Skeletal muscle tissue (tissue), 4 donors: Measurements from ENCODE around the gene PSEN1. TPM values are rescaled to one million over a fixed set of nuclear protein-coding genes. Genes with fewer than 3 reads are reported as not detected.

ENCODE experiments used
- H3K27ac ChIP-seq: one replicate; pipeline ENCODE4 v1.7.0; 2013; ENCODE audit warnings: mild to moderate bottlenecking, low read depth, low read length, inconsistent platforms
- H3K27me3 ChIP-seq, 3 donors: one replicate each; pipeline ENCODE4 v1.7.0; 2013; ENCODE audit warnings: low read length in 3 of 3; ENCODE audit not compliant: control insufficient read depth in 3 of 3, insufficient read depth in 3 of 3
- H3K36me3 ChIP-seq, 3 donors: one replicate each; pipeline ENCODE4 v1.7.0; 2013; ENCODE audit warnings: low read length in 3 of 3; ENCODE audit not compliant: control insufficient read depth in 3 of 3, insufficient read depth in 3 of 3
- H3K4me1 ChIP-seq, 3 donors: one replicate each; pipeline ENCODE4 v1.7.0; 2013; ENCODE audit warnings: low read length in 3 of 3, mild to moderate bottlenecking in 3 of 3; ENCODE audit not compliant: control insufficient read depth in 3 of 3, insufficient read depth in 3 of 3
- H3K4me3 ChIP-seq, 3 donors: one replicate each; pipeline ENCODE4 v1.7.0; 2013; ENCODE audit warnings: low read length in 3 of 3
- H3K9ac ChIP-seq, 3 donors: one replicate each; pipeline ENCODE4 v1.7.0; 2013; ENCODE audit warnings: low read length in 3 of 3, mild to moderate bottlenecking in 3 of 3, moderate library complexity in 2 of 3, low read depth in 1 of 3
- H3K9me3 ChIP-seq, 3 donors: one replicate each; pipeline ENCODE4 v1.7.0; 2013; ENCODE audit warnings: low read length in 3 of 3; ENCODE audit not compliant: control insufficient read depth in 3 of 3
- total RNA-seq: library from RNA; depleted of rRNA; stranded (reverse); fragments of >200 nt; gene quantifications from one replicate; pipeline ENCODE4 v1.2.3, GENCODE V29; 2014
- donor health status: Osteomylitis.

The PSEN1 gene
- total RNA-seq, 1 donor from 2014 or later = 35.0 TPM

- H3K9ac ChIP-seq = no peak overlapping the region
- H3K36me3 ChIP-seq = no peaks in the 10 kb centered on the region
- H3K4me3 ChIP-seq = no peak overlapping the region
- peaks cover 12 to 28% (median 16%) of the 10 kb centered on the region in 3 donors for H3K4me1 ChIP-seq
- H3K27me3 ChIP-seq = peaks cover 32 to 68% (median 49%) of the 10 kb centered on the region in 3 donors
- H3K27ac ChIP-seq = no peak overlapping the region
- no peaks in the 10 kb centered on the region for H3K9me3 ChIP-seq
Observed at GRCh38 chr14:73235531-73236155, 99.3 kb downstream of the PSEN1 start.

- H3K4me1 ChIP-seq = peaks cover 12 to 28% (median 16%) of the 10 kb centered on the region in 3 donors
- H3K36me3 ChIP-seq = no peaks in the 10 kb centered on the region
- no peak overlapping the region for H3K4me3 ChIP-seq
- H3K27ac ChIP-seq = no peak overlapping the region
- no peak overlapping the region for H3K9ac ChIP-seq
- H3K27me3 ChIP-seq = peaks cover 32 to 70% (median 49%) of the 10 kb centered on the region in 3 donors
- no peaks in the 10 kb centered on the region for H3K9me3 ChIP-seq
Observed at GRCh38 chr14:73236157-73236556, 99.8 kb downstream of the PSEN1 start.

GRCh38 chr14:73236752-73237218 is 100.5 kb downstream of the PSEN1 start:
- Histone ChIP-seq H3K9ac (no peak overlapping the region), H3K4me1 (peaks cover 12 to 30% (median 16%) of the 10 kb centered on the region in 3 donors), H3K27ac (no peak overlapping the region), H3K36me3 (no peaks in the 10 kb centered on the region), H3K9me3 (no peaks in the 10 kb centered on the region), H3K27me3 (peaks cover 32 to 73% (median 49%) of the 10 kb centered on the region in 3 donors), H3K4me3 (no peak overlapping the region)

- Histone ChIP-seq H3K4me1 (peaks cover 10 to 34% (median 16%) of the 10 kb centered on the region in 3 donors), H3K36me3 (no peaks in the 10 kb centered on the region), H3K4me3 (peak within 1 kb of the TSS; percentile 35 to 49 (median 41)), H3K9ac (peak within 1 kb of the TSS in 2 of 3 donors; percentile 23 to 54), H3K27me3 (peaks cover 32 to 73% (median 52%) of the 10 kb centered on the region in 3 donors), H3K27ac (no peak within 1 kb of the TSS), H3K9me3 (no peaks in the 10 kb centered on the region)
Observed at GRCh38 chr14:73237219-73237785, 101.0 kb downstream of the PSEN1 start, which contains the start of gene PAPLN. Gene PAPLN (plus strand): TSS chr14:73237506. CDS start chr14:73239779, 2,273 bp downstream.

GRCh38 chr14:73237786-73238423 is 101.6 kb downstream of the PSEN1 start:
- no peak overlapping the region for H3K27ac ChIP-seq
- H3K36me3 ChIP-seq = no peaks in the 10 kb centered on the region
- peaks cover 32 to 69% (median 51%) of the 10 kb centered on the region in 3 donors for H3K27me3 ChIP-seq
- H3K9ac ChIP-seq = peak overlapping the region in 2 of 3 donors; percentile 23 to 54
- H3K4me3 ChIP-seq = peak overlapping the region; percentile 35 to 49 (median 41)
- H3K9me3 ChIP-seq = no peaks in the 10 kb centered on the region
- peaks cover 8 to 34% (median 16%) of the 10 kb centered on the region in 3 donors for H3K4me1 ChIP-seq

GRCh38 chr14:73238424-73238852 is 102.1 kb downstream of the PSEN1 start:
- H3K36me3 ChIP-seq = no peaks in the 10 kb centered on the region
- peak overlapping the region; percentile 35 to 49 (median 41) for H3K4me3 ChIP-seq
- H3K4me1 ChIP-seq = peaks cover 8 to 34% (median 16%) of the 10 kb centered on the region in 3 donors
- peaks cover 32 to 67% (median 47%) of the 10 kb centered on the region in 3 donors for H3K27me3 ChIP-seq
- no peak overlapping the region for H3K27ac ChIP-seq
- no peaks in the 10 kb centered on the region for H3K9me3 ChIP-seq
- peak overlapping the region in 1 of 3 donors; percentile 54 for H3K9ac ChIP-seq

- Histone ChIP-seq H3K9me3 (no peaks in the 10 kb centered on the region), H3K36me3 (no peaks in the 10 kb centered on the region), H3K4me3 (peak overlapping the region in 2 of 3 donors; percentile 2 to 48), H3K4me1 (peaks cover 8 to 34% (median 16%) of the 10 kb centered on the region in 3 donors), H3K9ac (no peak overlapping the region), H3K27ac (no peak overlapping the region), H3K27me3 (peaks cover 32 to 63% (median 46%) of the 10 kb centered on the region in 3 donors)
Observed at GRCh38 chr14:73238941-73239340, 102.6 kb downstream of the PSEN1 start.

GRCh38 chr14:73239393-73240241 is 103.3 kb downstream of the PSEN1 start:
- Histone ChIP-seq H3K9me3 (no peaks in the 10 kb centered on the region), H3K4me1 (peaks cover 8 to 34% (median 16%) of the 10 kb centered on the region in 3 donors), H3K4me3 (peak overlapping the region in 2 of 3 donors; percentile 40 to 49), H3K27ac (no peak overlapping the region), H3K9ac (no peak overlapping the region), H3K27me3 (peaks cover 36 to 61% (median 50%) of the 10 kb centered on the region in 3 donors), H3K36me3 (no peaks in the 10 kb centered on the region)

- H3K27ac ChIP-seq = no peak overlapping the region
- no peaks in the 10 kb centered on the region for H3K9me3 ChIP-seq
- peaks cover 33 to 62% (median 59%) of the 10 kb centered on the region in 3 donors for H3K27me3 ChIP-seq
- H3K4me3 ChIP-seq = no peak overlapping the region
- peaks cover 8 to 34% (median 19%) of the 10 kb centered on the region in 3 donors for H3K4me1 ChIP-seq
- no peaks in the 10 kb centered on the region for H3K36me3 ChIP-seq
- no peak overlapping the region for H3K9ac ChIP-seq
Observed at GRCh38 chr14:73240816-73241480, 104.6 kb downstream of the PSEN1 start.
